NCI-H2196 (cell line): Measurements from ENCODE around the gene SH3TC1.

Experiments used
- DNase-seq: peaks from one replicate; lab custom pipeline; 2025; ENCODE audit not compliant: unreplicated experiment; lab: John Stamatoyannopoulos, UW

Gene SH3TC1

DNA sequence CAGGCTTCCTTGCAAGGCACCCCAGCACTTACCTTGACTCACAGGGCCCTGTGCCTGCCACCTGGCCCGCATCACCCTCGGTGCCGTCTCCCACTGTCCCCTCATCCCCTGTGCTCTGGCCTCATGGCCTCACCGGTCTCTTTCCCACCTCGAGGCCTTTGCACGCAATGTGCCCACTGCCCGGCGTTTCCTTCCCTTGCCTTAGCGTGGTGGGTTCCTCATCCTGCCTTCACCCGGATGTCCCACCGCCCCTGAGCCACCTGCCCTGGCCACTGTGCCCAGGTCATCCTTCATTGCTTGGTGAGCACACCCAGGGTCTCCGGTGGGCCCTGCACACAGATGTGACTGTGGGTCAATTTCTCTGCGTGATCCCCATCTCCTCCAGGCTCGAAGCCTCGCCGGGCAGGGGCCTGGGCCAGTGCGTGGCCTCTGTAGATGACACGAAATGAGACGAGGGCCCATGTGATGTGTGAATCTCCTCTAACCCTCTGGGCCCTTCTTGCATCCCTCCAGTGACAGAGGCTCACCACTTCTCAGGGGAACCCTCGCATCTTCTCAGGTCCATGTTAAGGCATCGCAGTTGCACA, 75.1 kb downstream of the SH3TC1 start:
- DNase-seq: no peak

GRCh38 chr4:8274765-8275547, 75.9 kb downstream of the SH3TC1 start:
- DNase-seq: peak; percentile 37

GRCh38 chr4:8275548-8275910, 76.4 kb downstream of the SH3TC1 start:
- no peak for DNase-seq

- DNase-seq: no peak
Observed at GRCh38 chr4:8276358-8277240, 77.5 kb downstream of the SH3TC1 start.

DNA sequence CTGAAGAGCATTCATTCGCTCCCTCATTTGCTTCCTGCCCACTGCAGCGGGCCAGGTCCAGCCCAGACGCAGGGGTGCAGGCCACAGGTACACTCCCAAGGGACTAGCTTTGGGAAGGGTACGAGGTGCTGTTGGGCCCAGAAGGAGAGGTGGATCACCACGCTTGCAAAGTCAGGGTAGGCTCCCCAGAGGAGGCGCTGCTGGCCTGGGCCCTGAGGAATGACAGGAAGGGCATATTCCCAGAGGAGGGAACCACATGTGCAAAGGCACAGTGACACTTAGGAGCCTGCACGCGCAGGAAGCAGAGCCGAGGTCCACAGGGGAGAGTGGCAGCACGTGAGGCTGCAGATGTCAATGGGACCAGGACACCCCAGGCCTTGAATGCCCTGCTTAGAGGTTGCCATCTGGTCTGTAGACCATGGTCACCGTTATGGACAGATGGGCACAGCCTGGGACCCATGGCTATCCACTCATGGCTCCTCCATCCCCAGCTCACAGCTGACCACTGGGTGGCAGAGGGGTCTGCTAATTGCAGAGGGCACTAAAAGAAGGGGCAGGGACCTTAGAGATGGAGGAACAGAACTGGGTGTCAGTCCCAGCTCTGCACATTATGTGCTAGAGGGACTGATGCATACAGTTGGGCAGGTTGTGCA, 78.4 kb downstream of the SH3TC1 start:
- no peak for DNase-seq

- DNase-seq: no peak
Observed at GRCh38 chr4:8278009-8278395, 78.9 kb downstream of the SH3TC1 start.

DNA sequence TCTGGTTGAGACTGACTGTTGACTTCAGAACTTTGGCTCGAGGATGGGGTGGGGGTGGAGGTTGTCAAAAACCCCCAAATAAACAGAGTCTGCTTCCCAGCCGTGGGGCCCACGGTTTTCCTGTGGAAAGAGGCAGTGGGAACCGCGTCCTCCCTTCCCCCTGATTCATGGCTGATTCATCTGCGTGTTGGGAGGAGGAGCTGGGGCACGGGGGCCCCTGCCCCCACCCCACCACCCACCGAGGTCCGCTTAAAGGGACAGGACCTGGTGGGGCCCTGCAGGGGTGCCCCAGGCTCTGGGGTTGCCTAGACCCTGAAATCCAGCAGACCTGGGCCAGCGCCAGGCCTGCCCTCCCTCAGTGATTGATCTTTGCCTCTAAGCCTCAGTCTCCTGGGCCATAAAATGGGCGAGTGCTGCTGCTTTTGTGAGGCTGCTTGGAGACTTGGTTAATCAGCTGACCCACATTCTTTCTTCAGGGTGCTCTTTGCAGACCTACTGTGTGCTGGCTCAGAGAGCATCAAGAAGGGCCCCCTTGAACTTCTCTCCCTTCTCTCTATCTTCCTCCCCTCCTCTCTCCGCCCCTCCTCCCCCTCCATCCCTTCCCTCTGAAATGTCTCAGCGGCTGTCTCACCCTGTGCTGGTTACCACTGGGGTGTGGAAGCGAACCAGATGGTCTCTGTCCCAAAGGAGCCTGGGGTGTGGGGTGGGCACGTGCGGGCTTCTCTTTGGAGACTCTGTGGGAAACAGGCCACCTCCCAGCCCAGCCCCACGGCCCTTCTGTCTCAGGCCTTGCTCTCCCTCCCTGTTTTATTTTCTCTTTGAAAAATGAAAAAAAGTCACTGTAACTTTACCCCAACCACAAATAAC, 79.6 kb downstream of the SH3TC1 start:
- DNase-seq: no peak

GRCh38 chr4:8279321-8280157, 80.4 kb downstream of the SH3TC1 start:
- DNase-seq: no peak

- no peak for DNase-seq
Observed at GRCh38 chr4:8280158-8280875, 81.2 kb downstream of the SH3TC1 start.

- DNase-seq: no peak
Observed at GRCh38 chr4:8280876-8281440, 81.9 kb downstream of the SH3TC1 start.

GRCh38 chr4:8281519-8282133, 82.5 kb downstream of the SH3TC1 start:
- DNase-seq: no peak

- DNase-seq: no peak
Observed at GRCh38 chr4:8282134-8282641, 83.1 kb downstream of the SH3TC1 start.

DNA sequence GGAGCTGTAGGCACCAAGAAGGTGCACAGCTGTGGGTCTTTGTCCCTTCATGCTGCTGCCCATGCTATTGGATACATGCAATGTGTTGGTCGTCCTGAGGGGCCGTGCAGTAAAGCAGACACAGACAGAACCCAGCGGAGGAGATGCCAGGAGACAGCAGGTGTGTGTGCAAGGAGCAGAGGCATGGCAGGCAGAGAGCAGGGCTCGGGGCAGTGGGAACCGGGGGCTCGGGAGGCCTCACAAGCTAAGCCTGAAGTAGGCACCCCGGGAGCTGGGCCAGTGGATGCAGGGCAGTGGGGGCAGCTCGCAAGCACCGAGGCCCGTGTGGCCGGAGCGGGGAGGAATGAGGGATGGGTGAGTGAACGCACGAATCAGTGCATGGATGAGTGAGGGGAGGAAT, 83.7 kb downstream of the SH3TC1 start:
- DNase-seq: no peak

- no peak for DNase-seq
Observed at GRCh38 chr4:8283161-8283560, 84.1 kb downstream of the SH3TC1 start.

DNA sequence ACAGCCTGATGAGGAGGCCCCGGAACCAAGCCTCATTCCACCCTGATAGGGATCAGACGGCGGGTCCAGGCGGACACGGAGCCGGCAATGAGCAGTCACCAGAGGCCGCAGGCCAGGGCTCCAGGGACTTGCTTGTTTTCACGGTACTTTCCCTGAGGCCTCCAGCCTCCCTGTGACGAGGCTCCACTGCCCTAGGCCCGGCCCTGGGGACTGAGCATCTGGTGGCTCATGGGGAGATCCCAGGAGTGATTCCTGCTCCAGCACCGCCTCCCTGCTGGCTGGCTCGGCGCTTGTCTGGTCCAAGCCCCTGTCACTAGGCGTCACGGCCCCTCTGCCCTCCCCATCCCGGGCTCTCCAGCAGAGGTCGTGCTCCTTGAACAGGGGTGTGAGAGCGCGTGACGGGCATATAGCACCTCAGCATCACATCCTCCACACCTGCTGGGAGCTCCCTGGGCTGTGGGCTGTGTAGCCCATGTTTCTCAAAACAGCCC, 84.6 kb downstream of the SH3TC1 start:
- DNase-seq: no peak

GRCh38 chr4:8284391-8284790, 85.3 kb downstream of the SH3TC1 start:
- DNase-seq: no peak

DNA sequence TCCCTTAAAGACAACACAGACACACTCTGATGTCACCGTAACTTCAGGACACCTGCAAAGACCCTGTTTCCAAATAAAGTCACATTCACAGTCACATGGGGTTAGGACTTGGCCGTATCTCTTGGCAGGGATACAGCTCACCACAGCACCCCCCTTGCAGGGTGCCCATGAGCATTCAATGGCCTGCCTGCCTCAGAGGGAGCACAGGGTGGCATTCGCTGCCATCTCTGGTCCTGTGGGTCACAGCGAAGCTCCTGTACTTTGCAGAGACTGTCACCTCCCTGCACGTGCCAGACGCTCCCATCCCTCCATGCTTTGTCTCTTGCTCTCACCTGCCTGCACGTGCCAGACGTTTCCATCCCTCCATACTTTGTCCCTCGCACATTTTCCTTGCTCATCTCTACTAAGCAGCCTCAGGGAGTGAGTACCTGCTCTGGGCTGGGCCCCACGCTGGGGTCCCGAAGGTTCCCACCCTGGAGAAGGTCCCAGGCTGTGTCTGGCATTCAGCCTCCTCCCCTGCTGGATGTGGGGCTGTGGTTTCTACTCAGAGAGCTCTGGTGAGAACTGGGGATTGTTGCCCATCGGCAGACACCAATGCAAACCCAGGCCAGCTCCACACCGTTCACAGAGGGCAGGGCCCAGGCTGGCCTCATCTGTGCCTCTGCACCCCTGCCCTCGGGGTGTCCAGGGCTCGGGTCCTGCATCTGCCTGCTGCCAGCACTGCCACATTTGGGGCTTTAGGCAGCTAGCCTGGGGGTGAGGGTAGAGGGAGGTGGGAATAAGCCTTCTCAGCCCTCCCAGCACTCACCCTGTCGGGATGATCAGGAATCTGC, 86.3 kb downstream of the SH3TC1 start:
- no peak for DNase-seq
